Frontal cortex (tissue), 4 donors: Measurements from ENCODE around the gene NXPH3. TPM values are rescaled to one million over a fixed set of nuclear protein-coding genes. Genes with fewer than 3 reads are reported as not detected.

Source experiments
- DNase-seq, 2 donors: peaks; one replicate each; pipeline ENCODE4 v3.0.0; 2012; ENCODE audit warnings: low spot score in 2 of 2
- FAIRE-seq: peaks from 2 replicates; lab custom pipeline; 2012; peaks lifted over from hg19 to GRCh38; lab: Jason Lieb, UNC
- total RNA-seq: library from RNA; depleted of rRNA; stranded (reverse); fragments of >200 nt; gene quantifications from one replicate; pipeline ENCODE4 v1.2.3, GENCODE V29; 2014
- donor health status: control.
- donor health status: control.
- donor health status: control.

NXPH3 gene
- total RNA-seq, 1 donor from 2014 or later = 7.7 TPM

- peak in 1 of 2 donors; percentile 65 for DNase-seq
Measured at GRCh38 chr17:49574323-49574781, 1.3 kb upstream of the NXPH3 start.

GRCh38 chr17:49574945-49575678, 559 bp upstream of the NXPH3 start:
- peak in 1 of 2 donors; percentile 25 for DNase-seq

More at GRCh38 chr17:49574323-49574781, 1.3 kb upstream of the NXPH3 start:
- no peak for FAIRE-seq

GRCh38 chr17:49576088-49576916, 631 bp downstream of the NXPH3 start:
- DNase-seq (peak; percentile 66 to 68), FAIRE-seq (no peak)

More at GRCh38 chr17:49574945-49575678, 559 bp upstream of the NXPH3 start:
- FAIRE-seq = no peak

GRCh38 chr17:49576917-49577649, 1.4 kb downstream of the NXPH3 start:
- DNase-seq (no peak), FAIRE-seq (no peak)

- no peak for FAIRE-seq
- peak in 1 of 2 donors; percentile 22 for DNase-seq
Measured at GRCh38 chr17:49577650-49577934, 1.9 kb downstream of the NXPH3 start.

- peak in 1 of 2 donors; percentile 37 for DNase-seq
- FAIRE-seq = no peak
Measured at GRCh38 chr17:49577963-49578362, 2.3 kb downstream of the NXPH3 start.

GRCh38 chr17:49578414-49578813, 2.7 kb downstream of the NXPH3 start:
- peak in 1 of 2 donors; percentile 17 for DNase-seq
- FAIRE-seq = no peak

- no peak for FAIRE-seq
Measured at GRCh38 chr17:49578952-49579500, 3.4 kb downstream of the NXPH3 start.

GRCh38 chr17:49579522-49579921, 3.9 kb downstream of the NXPH3 start:
- no peak for DNase-seq
- FAIRE-seq = no peak

More at GRCh38 chr17:49578952-49579500, 3.4 kb downstream of the NXPH3 start:
- DNase-seq = peak in 1 of 2 donors; percentile 12

- FAIRE-seq (no peak), DNase-seq (no peak)
Measured at GRCh38 chr17:49580055-49580721, 4.5 kb downstream of the NXPH3 start.

- no peak for DNase-seq
- FAIRE-seq = no peak
Measured at GRCh38 chr17:49580981-49581647, 5.4 kb downstream of the NXPH3 start.

- FAIRE-seq = no peak
- no peak for DNase-seq
Measured at GRCh38 chr17:49581648-49581998, 6.0 kb downstream of the NXPH3 start.

GRCh38 chr17:49582055-49582722, 6.5 kb downstream of the NXPH3 start:
- no peak for DNase-seq
- no peak for FAIRE-seq

- DNase-seq (no peak), FAIRE-seq (no peak)
Measured at GRCh38 chr17:49582789-49583188, 7.1 kb downstream of the NXPH3 start.

- FAIRE-seq (no peak), DNase-seq (no peak)
Measured at GRCh38 chr17:49583226-49583625, 7.6 kb downstream of the NXPH3 start.

GRCh38 chr17:49583889-49584288, 8.2 kb downstream of the NXPH3 start:
- no peak for DNase-seq
- FAIRE-seq = no peak

GRCh38 chr17:49585422-49586027, 9.9 kb downstream of the NXPH3 start:
- no peak for FAIRE-seq
- DNase-seq = no peak
